ENCODE measurements around the gene TMEM92.
"Not testable (repeated sequence)": the region's sequence is repeated elsewhere in the genome, so short reads cannot be mapped to it uniquely, and the experiment has no call there.

Gene TMEM92

DNA sequence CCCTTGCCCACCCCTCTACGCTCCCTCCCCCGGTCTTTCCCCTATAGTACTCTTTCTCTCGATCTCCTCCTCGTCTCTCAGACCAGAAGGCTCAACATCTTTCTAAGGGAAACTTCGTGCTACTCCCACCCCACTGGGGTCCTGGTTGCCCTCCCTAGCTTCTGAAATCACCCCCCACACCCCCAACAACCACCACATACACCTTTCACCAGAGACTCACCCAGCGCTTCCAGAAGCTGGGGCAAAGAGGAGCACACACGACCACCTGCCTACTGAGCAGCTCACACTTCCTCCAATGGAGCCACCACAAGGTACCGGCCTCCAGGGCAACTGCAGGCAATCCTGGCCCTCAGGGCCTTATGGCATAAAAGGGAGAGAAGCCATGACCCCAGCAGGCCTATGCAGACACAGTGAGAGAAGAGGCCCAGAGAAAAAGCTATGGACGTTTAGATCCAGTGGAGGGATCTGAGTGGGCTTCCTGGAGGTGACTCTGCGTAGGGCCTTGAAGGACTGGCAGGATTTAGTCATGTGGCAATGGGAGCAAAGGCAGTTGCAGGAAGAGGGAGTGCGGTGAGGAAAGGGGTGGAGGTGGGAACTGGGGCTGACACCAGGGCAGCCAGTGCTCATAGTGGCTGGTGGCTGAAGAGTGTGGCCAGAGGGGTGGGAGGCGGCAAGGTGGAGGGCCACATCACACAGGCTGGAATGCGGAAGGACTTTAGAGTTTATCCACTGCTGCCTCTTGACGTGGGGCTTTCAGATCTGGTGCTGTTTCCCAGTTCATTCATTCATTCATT is 12.1 kb upstream of the TMEM92 start:
- no peak for DNase-seq (ENCODE audit: low read depth)

DNA sequence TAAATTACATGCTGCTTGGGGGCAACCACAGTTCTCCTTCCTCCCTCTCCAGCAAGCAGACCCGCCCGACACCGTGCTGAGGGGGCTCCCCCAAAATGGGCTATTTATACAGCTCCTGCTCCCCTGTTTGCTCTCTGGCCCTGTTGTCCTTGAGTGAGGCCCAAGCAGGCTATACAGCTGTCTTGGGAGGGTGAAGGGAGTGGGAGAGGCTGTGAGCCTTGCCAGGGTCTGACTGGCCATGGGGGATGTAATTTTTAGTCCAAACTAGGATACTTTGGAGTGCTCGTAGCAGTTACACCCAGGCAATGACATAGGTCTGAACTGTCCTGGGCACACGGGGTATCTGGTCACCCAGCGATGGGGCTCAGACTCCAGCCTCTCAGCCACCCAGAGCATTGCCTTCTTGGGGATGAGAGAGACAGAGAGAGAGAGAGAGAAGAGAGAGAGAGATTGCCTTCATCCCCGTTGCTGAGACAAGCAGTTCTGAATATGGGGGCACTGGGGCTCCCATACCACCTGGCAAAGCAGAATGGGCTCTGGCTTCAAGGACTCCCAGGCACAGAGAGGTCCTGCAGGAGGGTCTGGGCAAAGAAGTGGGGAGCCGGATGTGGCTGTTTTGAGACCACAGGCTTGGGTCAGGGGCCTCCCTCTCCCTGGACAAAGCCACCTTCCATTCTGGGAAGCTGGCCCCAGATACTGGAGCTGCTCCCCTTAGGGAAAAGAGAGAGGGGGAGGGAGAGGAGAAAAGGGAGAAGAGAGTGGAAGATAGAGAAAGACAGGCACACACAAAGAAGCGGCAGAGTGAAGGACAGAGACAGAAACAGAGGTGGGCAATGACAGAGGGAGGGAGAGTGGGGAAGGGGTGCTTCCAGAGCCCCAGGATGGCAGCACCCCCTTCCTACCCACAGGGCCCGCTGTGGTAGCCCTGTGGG is 10.7 kb upstream of the TMEM92 start:
- DNase-seq (ENCODE audit: low read depth), result no peak

- DNase-seq (ENCODE audit: low read depth), result no peak
These were observed 9.8 kb upstream of the TMEM92 start for GRCh38 chr17:50264263-50265113.

GRCh38 chr17:50265212-50265611 is 9.1 kb upstream of the TMEM92 start:
- no peak for DNase-seq (ENCODE audit: low read depth)

DNA sequence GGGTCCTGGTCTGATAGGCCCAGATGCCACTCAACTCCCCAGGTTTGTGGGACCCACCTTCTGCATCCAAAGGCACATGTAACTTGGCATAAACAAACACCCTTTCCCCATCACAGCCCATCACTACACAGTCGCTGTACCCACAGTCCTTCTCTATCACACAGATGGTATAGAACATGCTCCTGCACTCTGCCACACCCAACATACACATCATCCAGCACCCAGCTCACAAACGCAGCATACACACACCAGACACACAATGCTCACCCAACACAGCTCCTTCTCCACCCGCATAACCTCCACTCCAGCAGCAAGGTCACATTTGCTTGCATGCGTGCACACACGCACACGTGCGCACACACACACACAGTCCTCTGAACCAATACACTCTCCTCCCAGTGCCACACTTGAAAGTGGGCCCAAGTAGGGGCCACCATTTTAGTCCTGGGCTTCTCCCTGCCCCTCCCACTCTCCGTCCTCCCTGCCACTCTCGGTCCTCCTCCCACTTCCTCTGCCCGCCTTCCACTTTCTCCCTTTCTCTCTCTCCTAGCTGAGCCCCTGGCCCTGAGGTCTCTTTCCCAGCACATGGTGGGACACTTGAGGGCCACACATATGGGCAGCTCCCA is 8.5 kb upstream of the TMEM92 start:
- no peak for DNase-seq (ENCODE audit: low read depth)

DNA sequence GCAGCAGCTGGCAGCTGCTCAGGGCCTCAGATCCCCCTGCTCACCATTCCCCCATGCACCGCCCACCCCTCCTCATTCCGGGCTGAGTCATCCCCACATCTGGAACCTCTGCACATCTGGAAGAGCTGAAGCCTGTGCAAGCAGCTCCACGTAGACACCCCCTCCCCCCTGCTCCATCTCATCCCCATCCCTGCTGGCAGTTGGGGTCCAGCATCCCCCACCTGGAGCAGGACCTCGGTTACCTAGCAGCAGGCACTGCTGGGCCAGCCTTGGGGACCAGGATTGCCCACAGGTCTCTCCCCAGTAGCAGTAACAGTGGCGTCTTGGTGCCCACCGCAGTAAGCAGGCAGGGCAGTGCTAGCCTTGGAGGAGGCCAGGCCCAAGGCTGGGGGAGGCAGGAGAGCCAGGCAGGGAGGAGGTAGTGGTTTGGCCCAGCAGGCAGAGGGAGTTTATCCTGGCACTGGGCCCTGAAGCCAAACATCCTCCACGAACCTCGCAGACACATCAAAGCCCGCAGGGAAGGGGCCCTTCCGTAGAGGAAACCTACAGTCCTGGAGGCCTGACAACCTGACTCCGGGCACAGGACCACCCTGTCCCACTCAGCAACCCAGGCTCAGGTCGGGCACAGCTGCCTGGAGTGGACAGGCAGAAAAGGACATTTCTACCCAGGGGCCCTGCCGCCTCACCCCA is 7.7 kb upstream of the TMEM92 start:
- peak; percentile 51 for DNase-seq (ENCODE audit: low read depth)

- no peak for DNase-seq (ENCODE audit: low read depth)
These were observed 7.0 kb upstream of the TMEM92 start for GRCh38 chr17:50267074-50267841.

DNA sequence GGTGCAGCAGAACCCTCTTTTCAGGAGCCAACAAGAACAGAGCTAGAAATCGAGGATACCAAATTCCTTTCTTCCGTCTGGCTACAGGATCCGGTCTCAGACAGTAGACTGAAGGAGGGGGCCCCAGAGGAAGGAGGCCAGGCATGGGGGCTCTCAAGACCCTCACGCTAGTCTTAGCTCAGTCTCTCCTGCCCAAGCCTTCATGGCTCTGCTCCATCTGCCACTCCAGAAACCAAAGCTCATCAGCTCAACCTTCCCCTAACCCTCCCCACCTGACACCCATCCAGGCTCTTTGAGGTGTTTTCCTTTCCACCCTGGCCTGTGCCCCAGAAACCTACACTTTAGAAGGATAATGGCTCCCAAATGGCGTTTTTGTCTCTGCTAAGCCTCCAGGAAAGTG is 6.2 kb upstream of the TMEM92 start:
- DNase-seq (ENCODE audit: low read depth), result no peak

- no peak for DNase-seq (ENCODE audit: low read depth)
These were observed 5.5 kb upstream of the TMEM92 start for GRCh38 chr17:50268743-50269275.

- DNase-seq (ENCODE audit: low read depth), result no peak
These were observed 4.5 kb upstream of the TMEM92 start for GRCh38 chr17:50269477-50270434.

GRCh38 chr17:50270435-50271362 is 3.6 kb upstream of the TMEM92 start:
- no peak for DNase-seq (ENCODE audit: low read depth)

DNA sequence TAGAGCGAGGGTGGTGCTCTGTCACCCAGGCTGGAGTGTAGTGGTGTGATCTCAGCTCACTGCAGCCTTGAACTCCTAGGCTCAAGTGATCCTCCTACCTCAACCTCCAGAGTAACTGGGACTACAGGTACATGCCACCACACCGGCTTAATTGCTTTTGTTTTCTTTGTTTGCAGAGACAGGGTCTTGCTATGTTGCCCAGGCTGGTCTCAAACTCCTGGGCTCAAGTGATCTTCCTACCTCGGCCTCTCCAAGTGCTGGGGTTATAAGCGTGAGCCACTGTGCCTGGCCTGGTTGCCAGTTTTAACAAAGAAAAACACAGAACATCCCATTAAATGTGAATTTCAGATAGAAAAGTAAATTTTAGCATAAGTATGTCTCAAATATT is 2.9 kb upstream of the TMEM92 start:
- not testable (repeated sequence) for DNase-seq (ENCODE audit: low read depth)

DNA sequence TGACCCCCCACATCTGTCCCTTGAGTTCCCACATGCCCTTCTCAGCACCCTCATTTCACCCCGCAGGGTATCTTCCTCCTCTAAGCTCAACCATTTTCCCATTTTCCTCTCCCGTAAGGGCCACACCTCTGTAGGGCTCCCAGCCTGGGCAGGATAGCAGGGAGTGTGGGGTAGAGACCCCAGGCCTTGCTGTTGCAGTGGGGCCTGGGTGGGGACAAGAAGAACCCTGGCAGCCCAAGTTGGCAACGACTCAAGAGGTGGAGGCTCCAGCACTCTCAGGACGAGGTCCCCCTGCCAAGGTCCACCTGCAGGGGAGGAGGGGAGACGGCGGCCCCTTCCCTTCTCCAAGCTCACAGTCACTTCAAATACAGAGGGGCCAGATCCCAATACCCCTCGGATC is 2.0 kb upstream of the TMEM92 start:
- DNase-seq (ENCODE audit: low read depth), result no peak

- no peak for DNase-seq (ENCODE audit: low read depth)
These were observed 1.3 kb upstream of the TMEM92 start for GRCh38 chr17:50272711-50273653.

DNA sequence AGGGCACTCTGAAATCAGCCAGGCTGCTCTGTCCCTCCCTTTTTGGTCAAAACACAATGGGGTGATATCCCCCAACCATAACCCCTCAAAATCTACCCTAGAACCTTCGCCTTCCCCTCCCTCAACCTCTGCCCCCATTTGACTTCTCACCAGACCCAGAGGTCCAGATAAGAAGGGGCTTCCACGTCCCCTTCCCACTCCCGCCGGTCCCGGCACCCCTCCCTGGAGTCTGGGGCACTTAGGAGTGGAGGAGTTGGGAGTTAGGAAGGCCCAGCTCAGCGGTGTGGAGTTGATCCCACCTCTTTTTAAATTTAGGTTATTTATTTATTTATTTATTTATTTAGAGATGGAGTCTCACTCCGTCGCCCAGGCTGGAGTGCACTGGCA is 619 bp upstream of the TMEM92 start:
- DNase-seq (ENCODE audit: low read depth), result no peak

DNA sequence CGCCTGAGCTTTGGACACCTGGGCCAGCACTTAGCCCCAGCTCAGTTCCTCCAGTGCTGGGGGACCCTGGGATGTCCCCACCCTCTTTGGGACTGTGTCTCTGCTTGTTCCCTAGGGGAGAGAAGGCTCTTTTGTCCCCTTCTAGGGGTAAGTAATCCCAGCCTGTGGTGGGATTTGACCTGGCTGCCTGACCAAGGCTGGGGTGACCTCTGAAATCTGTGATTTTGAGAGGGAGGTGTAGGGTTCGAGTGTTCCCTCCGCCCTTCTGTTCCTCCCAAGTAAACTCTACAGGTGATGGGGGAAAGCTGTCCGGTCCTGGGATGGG is 593 bp downstream of the TMEM92 start:
- DNase-seq (ENCODE audit: low read depth), result no peak

DNA sequence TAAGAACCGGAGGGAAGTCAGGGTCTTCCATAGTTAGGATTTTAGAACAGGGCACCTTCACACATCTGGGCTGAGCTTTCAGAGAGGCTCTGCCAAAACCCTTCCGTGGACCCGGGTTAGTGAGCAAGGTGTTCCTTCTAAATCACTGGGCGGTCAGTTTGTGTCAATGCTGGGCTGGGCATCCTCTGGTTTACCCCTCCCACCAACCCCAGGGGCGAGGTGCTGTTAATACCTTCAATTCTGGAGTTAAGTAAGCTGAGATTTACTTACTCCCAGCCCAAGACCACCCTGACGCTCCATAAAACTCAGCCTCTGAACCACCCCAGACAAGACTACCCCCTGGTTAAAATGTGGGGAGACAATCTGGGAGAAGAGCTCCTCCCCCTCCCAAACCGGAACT is 1.0 kb downstream of the TMEM92 start:
- no peak for DNase-seq (ENCODE audit: low read depth)

Data from non-pigmented ciliary epithelial cell (primary cell).